K562 (cell line): Measurements from ENCODE around the gene CLASP1. TPM values are rescaled to one million over a fixed set of nuclear protein-coding genes. Genes with fewer than 3 reads are reported as not detected.

ENCODE experiments used
- ATAC-seq: fragments of 200-7000 bp; cut with Tn5 transposase; 3 replicates; pipeline ENCODE4 v1.9.1; 2020; ENCODE audit warnings: moderate library complexity
- BruUV-seq: library from RNA; stranded (reverse); fragments of 400-500 nt; replicated peaks from 2 replicates; lab custom pipeline; 2021; lab: Mats Ljungman, UMichigan
- CTCF ChIA-PET: fragments of 300-600 bp; formaldehyde crosslinking; extraction: SDS; loops from one replicate; lab custom pipeline; 2021; ENCODE audit warnings: low intra/inter-chr PET ratio; lab: Yijun Ruan, JAX
- POLR2A ChIA-PET: fragments of 300-600, 350-650 bp; sonication (Branson Sonifier 250); formaldehyde crosslinking; extraction: SDS; loops from one replicate; lab custom pipeline; 2021; ENCODE audit warnings: antibody characterized with exemption, inconsistent platforms; lab: Yijun Ruan, JAX
- DNase-seq, 4 experiments: peaks; one replicate each; pipeline versions ENCODE4 v3.0.0 to v3.0.0-alpha.2; 2011 to 2018; ENCODE audit warnings: low spot score in 3 of 4, mixed read lengths in 3 of 4; ENCODE audit errors: extremely low read depth in 1 of 4
- FAIRE-seq: peaks from 2 replicates; lab custom pipeline; 2011; peaks lifted over from hg19 to GRCh38; lab: Jason Lieb, UNC
- H2AFZ ChIP-seq: 2 replicates; pipeline ENCODE4 v1.6.0; 2011; ENCODE audit warnings: low read depth, low read length, control low read depth, inconsistent platforms
- H3K27ac ChIP-seq: fragments of 200-600 bp; 3 replicates; pipeline ENCODE4 v1.8.0; 2011; ENCODE audit warnings: low read depth, mild to moderate bottlenecking, control low read depth, inconsistent platforms, low read length, moderate library complexity, mixed read lengths; ENCODE audit errors: extremely low read depth
- H3K27me3 ChIP-seq, 2 experiments: fragments of 300-600 bp in 1 of 2; 2 replicates in 1 of 2; 3 replicates in 1 of 2; pipeline versions ENCODE4 v1.6.0 to v1.8.0; 2011; ENCODE audit warnings: inconsistent platforms in 2 of 2, low read length in 2 of 2, mild to moderate bottlenecking in 1 of 2, mixed read lengths in 1 of 2, moderate library complexity in 1 of 2; ENCODE audit not compliant: control insufficient read depth in 2 of 2, insufficient read depth in 2 of 2
- H3K36me3 ChIP-seq: fragments of 300-600 bp; 3 replicates; pipeline ENCODE4 v1.8.0; 2011; ENCODE audit warnings: mild to moderate bottlenecking, low read length, inconsistent platforms; ENCODE audit not compliant: control insufficient read depth, insufficient read depth
- H3K4me1 ChIP-seq, 2 experiments: fragments of 200-600 bp in 1 of 2; replicated peaks in 1 of 2; 2 replicates in 1 of 2; 3 replicates in 1 of 2; pipeline versions ENCODE4 v1.5.1 to v1.8.0; 2011; ENCODE audit warnings: inconsistent platforms in 2 of 2, low read length in 2 of 2, mild to moderate bottlenecking in 1 of 2, mixed read lengths in 1 of 2, moderate library complexity in 1 of 2; ENCODE audit not compliant: control insufficient read depth in 2 of 2, insufficient read depth in 2 of 2
- H3K4me2 ChIP-seq: 2 replicates; pipeline ENCODE4 v1.6.1; 2011; ENCODE audit warnings: low read length, control low read depth, inconsistent platforms, mixed read lengths; ENCODE audit not compliant: insufficient read depth
- H3K4me3 ChIP-seq: fragments of 200-600 bp; sonication (generic), shearing (Covaris generic); 2 replicates; pipeline ENCODE4 v1.5.1; 2016; ENCODE audit warnings: control low read depth, inconsistent platforms
- H3K79me2 ChIP-seq: fragments of 200-600 bp; 3 replicates; pipeline ENCODE4 v1.8.0; 2011; ENCODE audit warnings: low read length, inconsistent platforms; ENCODE audit not compliant: control insufficient read depth, insufficient read depth
- H3K9ac ChIP-seq, 2 experiments: 2 replicates each; pipeline versions ENCODE4 v1.6.0 to v1.6.1; 2011; ENCODE audit warnings: low read depth in 2 of 2, low read length in 2 of 2, control low read depth in 1 of 2, inconsistent platforms in 1 of 2, mild to moderate bottlenecking in 1 of 2, mixed read lengths in 1 of 2; ENCODE audit not compliant: insufficient read depth in 1 of 2
- H3K9me1 ChIP-seq: one replicate; pipeline ENCODE4 v1.6.0; 2011; ENCODE audit warnings: inconsistent platforms, mild to moderate bottlenecking, low read length, moderate library complexity; ENCODE audit not compliant: control insufficient read depth, insufficient read depth
- H3K9me3 ChIP-seq: replicated peaks from 2 replicates; pipeline ENCODE4 v1.5.1; 2011; ENCODE audit warnings: low read depth, low read length, inconsistent platforms; ENCODE audit not compliant: control insufficient read depth, insufficient read depth
- H4K20me1 ChIP-seq: replicated peaks from 2 replicates; pipeline ENCODE4 v1.6.1; 2011; ENCODE audit warnings: low read length, inconsistent platforms, mixed read lengths; ENCODE audit not compliant: control insufficient read depth, insufficient read depth
- CSDE1 ChIP-seq, 2 experiments: fragments of 450-650 bp; IDR thresholded peaks; 2 replicates each; pipeline ENCODE4 v1.6.1; 2016; ENCODE audit warnings: mild to moderate bottlenecking in 1 of 2
- GATA2 ChIP-seq: sonication (generic); formaldehyde crosslinking; IDR thresholded peaks from 2 replicates; pipeline ENCODE4 v1.4.0; 2020; ENCODE audit warnings: mild to moderate bottlenecking, missing genetic modification reagents
- GATAD2A ChIP-seq: fragments of 450-650 bp; IDR thresholded peaks from 2 replicates; pipeline ENCODE4 v1.6.1; 2017
- SMAD4 ChIP-seq: fragments of 250-450 bp; sonication (Bioruptor Pico); conservative IDR thresholded peaks from 2 replicates; pipeline ENCODE4 v1.8.0; 2021; ENCODE audit warnings: inconsistent platforms, mild to moderate bottlenecking, moderate library complexity
- ZNF668 ChIP-seq: fragments of 250-450 bp; sonication (Bioruptor Pico); IDR thresholded peaks from 2 replicates; pipeline ENCODE4 v1.8.0; 2022; ENCODE audit warnings: mild to moderate bottlenecking, inconsistent platforms
- WGBS: fragments of 100-300 bp; shearing (Covaris generic); methylation state at CpG from one replicate; pipeline ENCODE4 v1.1.6; 2016; ENCODE audit warnings: low coverage, mixed read lengths; ENCODE audit not compliant: insufficient coverage; ENCODE audit errors: missing lambda C conversion rate; 5-methylcytosine and 5-hydroxymethylcytosine counted together
- in situ Hi-C: fragments of 300-500 bp; cut with MboI; formaldehyde crosslinking; loops from 4 replicates; pipeline ENCODE4 v1.15.0; 2018; ENCODE audit warnings: inconsistent platforms, mixed read lengths
- intact Hi-C: fragments of 100-400 bp; cut with micrococcal nuclease; formaldehyde crosslinking; loops from 2 replicates; pipeline ENCODE4 v1.14.2; 2022
- polyA plus RNA-seq, 8 experiments: library from polyadenylated mRNA; depleted of rRNA in 4 of 8; stranded (reverse) in 5 of 8; unstranded in 3 of 8; fragments of >200 nt; fragmentation: Nextera tagmentation in 2 of 8; fragmentation: Illumina TruSeq in 1 of 8; extraction: Ambion mirVana in 2 of 8; extraction: Trizol in 1 of 8; gene quantifications; 2 replicates each; pipeline versions ENCODE4 v1.2.1 to v1.2.3, GENCODE V29; 2011 to 2014; ENCODE audit warnings: inconsistent platforms in 1 of 8, missing spikeins in 1 of 8
- total RNA-seq, 7 experiments: library from RNA; depleted of rRNA in 6 of 7; stranded (reverse); fragments of >200 nt in 6 of 7; fragmentation: Illumina TruSeq in 2 of 7; extraction: Trizol in 2 of 7; gene quantifications; 2 replicates each; pipeline versions ENCODE4 v1.2.1 to v1.2.3, GENCODE V29; 2011 to 2021; ENCODE audit warnings: low replicate concordance in 1 of 7
- TF ChIP-seq, protein P1 (sequence below), 3 experiments: fragments of 200-800 bp in 1 of 3; fragments of 250-450 bp in 1 of 3; fragments of 450-650 bp in 1 of 3; sonication (Bioruptor Pico) in 1 of 3; sonication (Bioruptor generic) in 1 of 3; formaldehyde crosslinking in 1 of 3; IDR thresholded peaks; 2 replicates each; pipeline versions ENCODE4 v1.6.1 to v1.8.0; 2016 to 2022; ENCODE audit warnings: mild to moderate bottlenecking in 2 of 3, missing genetic modification characterization in 2 of 3, missing compliant biosample characterization in 1 of 3, moderate library complexity in 1 of 3
- TF ChIP-seq, protein P2 (sequence below), 2 experiments: fragments of 450-650 bp in 1 of 2; sonication (generic) in 1 of 2; formaldehyde crosslinking; conservative IDR thresholded peaks; 2 replicates each; pipeline versions ENCODE4 v1.4.0 to v1.8.1; 2020 to 2022; ENCODE audit warnings: mild to moderate bottlenecking in 1 of 2, missing genetic modification reagents in 1 of 2
- TF ChIP-seq, protein P3 (sequence below): fragments of 250-450 bp; sonication (Bioruptor Pico); IDR thresholded peaks from 2 replicates; pipeline ENCODE4 v1.6.1; 2021; ENCODE audit warnings: mild to moderate bottlenecking
- TF ChIP-seq, protein P4 (sequence below): fragments of 450-650 bp; IDR thresholded peaks from 2 replicates; pipeline ENCODE4 v1.6.1; 2014; ENCODE audit warnings: low read depth, mild to moderate bottlenecking, moderate library complexity, borderline replicate concordance

CLASP1 gene
- total and polyA plus RNA-seq, 9 of the 15 experiments (the other 6 are each of a cell fraction or from before 2014, with no cell fraction given) = 1.7 to 40.3 (median 20.7) TPM

GRCh38 chr2:121376535-121377250 is 272.6 kb downstream of the CLASP1 start:
- Histone ChIP-seq H3K27me3 (no peaks in the 10 kb centered on the region), H3K4me3 (no peak overlapping the region), H3K36me3 (peaks cover 56% of the 10 kb centered on the region; the same call in 2 of the 3 replicates), H3K9ac (no peak overlapping the region), H2AFZ (no peak overlapping the region), H3K4me1 (peaks cover 0 to 3% of the 10 kb centered on the region in 2 experiments; a peak in 2 of 5 replicates), H3K9me1 (no peaks in the 10 kb centered on the region), H3K79me2 (no peaks in the 10 kb centered on the region), H3K4me2 (no peak overlapping the region), H3K27ac (no peak overlapping the region), H4K20me1 (no peaks in the 10 kb centered on the region), H3K9me3 (no peaks in the 10 kb centered on the region)
- ChIA-PET CTCF (no interaction called here), POLR2A (interaction anchor here (0.7 to 1.1 kb wide), 2 partner anchors 10 to 17 kb away, joined by 3 read pairs; no protein-coding TSS in a partner anchor)
- 92% methylated on average over 5 of the region's 5 CpGs for WGBS
- TF ChIP-seq GATA2 (CRISPR knock-in tag) (no peak), SMAD4 (no peak), ZNF668 (CRISPR knock-in tag) (no peak), GATAD2A (no peak), CSDE1 (IDR thresholded peaks at IDR 0.05) (no peak)
- TF ChIP-seq, protein P1, sequence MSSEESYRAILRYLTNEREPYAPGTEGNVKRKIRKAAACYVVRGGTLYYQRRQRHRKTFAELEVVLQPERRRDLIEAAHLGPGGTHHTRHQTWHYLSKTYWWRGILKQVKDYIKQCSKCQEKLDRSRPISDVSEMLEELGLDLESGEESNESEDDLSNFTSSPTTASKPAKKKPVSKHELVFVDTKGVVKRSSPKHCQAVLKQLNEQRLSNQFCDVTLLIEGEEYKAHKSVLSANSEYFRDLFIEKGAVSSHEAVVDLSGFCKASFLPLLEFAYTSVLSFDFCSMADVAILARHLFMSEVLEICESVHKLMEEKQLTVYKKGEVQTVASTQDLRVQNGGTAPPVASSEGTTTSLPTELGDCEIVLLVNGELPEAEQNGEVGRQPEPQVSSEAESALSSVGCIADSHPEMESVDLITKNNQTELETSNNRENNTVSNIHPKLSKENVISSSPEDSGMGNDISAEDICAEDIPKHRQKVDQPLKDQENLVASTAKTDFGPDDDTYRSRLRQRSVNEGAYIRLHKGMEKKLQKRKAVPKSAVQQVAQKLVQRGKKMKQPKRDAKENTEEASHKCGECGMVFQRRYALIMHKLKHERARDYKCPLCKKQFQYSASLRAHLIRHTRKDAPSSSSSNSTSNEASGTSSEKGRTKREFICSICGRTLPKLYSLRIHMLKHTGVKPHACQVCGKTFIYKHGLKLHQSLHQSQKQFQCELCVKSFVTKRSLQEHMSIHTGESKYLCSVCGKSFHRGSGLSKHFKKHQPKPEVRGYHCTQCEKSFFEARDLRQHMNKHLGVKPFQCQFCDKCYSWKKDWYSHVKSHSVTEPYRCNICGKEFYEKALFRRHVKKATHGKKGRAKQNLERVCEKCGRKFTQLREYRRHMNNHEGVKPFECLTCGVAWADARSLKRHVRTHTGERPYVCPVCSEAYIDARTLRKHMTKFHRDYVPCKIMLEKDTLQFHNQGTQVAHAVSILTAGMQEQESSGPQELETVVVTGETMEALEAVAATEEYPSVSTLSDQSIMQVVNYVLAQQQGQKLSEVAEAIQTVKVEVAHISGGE (CRISPR knock-in tag; IDR thresholded peaks at IDR 0.05) = no peak
- TF ChIP-seq, protein P2, sequence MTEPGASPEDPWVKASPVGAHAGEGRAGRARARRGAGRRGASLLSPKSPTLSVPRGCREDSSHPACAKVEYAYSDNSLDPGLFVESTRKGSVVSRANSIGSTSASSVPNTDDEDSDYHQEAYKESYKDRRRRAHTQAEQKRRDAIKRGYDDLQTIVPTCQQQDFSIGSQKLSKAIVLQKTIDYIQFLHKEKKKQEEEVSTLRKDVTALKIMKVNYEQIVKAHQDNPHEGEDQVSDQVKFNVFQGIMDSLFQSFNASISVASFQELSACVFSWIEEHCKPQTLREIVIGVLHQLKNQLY (CRISPR knock-in tag; conservative IDR thresholded peaks at IDR 0.05) = no peak
- TF ChIP-seq, protein P3, sequence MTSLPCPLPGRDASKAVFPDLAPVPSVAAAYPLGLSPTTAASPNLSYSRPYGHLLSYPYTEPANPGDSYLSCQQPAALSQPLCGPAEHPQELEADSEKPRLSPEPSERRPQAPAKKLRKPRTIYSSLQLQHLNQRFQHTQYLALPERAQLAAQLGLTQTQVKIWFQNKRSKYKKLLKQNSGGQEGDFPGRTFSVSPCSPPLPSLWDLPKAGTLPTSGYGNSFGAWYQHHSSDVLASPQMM (CRISPR knock-in tag) = no peak
- TF ChIP-seq, protein P4, sequence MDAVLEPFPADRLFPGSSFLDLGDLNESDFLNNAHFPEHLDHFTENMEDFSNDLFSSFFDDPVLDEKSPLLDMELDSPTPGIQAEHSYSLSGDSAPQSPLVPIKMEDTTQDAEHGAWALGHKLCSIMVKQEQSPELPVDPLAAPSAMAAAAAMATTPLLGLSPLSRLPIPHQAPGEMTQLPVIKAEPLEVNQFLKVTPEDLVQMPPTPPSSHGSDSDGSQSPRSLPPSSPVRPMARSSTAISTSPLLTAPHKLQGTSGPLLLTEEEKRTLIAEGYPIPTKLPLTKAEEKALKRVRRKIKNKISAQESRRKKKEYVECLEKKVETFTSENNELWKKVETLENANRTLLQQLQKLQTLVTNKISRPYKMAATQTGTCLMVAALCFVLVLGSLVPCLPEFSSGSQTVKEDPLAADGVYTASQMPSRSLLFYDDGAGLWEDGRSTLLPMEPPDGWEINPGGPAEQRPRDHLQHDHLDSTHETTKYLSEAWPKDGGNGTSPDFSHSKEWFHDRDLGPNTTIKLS = no peak
- FAIRE-seq (no peak), DNase-seq (no peak), ATAC-seq (no peak)
- intact Hi-C loops (no loop called here), in situ Hi-C loops (no loop called here)
- BruUV-seq = no TSS peak
